Epithelial cell of proximal tubule (primary cell): ENCODE data around the gene PAOX. TPM values are rescaled to one million over a fixed set of nuclear protein-coding genes. Genes with fewer than 3 reads are reported as not detected.
A peak's percentile ranks its signal among the peaks of the same experiment; 100 is the strongest.

ENCODE experiments used
- DNase-seq: peaks from one replicate; pipeline ENCODE4 v3.0.0-alpha.2; 2011; ENCODE audit warnings: low read depth
- H3K4me3 ChIP-seq: 2 replicates; pipeline ENCODE4 v1.5.1; 2011; ENCODE audit warnings: low read depth, mild to moderate bottlenecking, low read length
- CTCF ChIP-seq: conservative IDR thresholded peaks from 2 replicates; pipeline ENCODE4 v1.5.1; 2012; ENCODE audit warnings: low read depth, mild to moderate bottlenecking, low read length
- total RNA-seq: library from RNA; depleted of rRNA; stranded (reverse); fragments of >200 nt; gene quantifications from 2 replicates; pipeline ENCODE4 v1.2.3, GENCODE V29; 2015

PAOX gene
- total RNA-seq: 3.6 and 5.6 TPM in 2 replicates

- no peak for TF ChIP-seq CTCF
- H3K4me3 ChIP-seq: peak within 1 kb of the TSS; percentile 80
- DNase-seq: no peak
Observed at GRCh38 chr10:133379152-133379800, at the start of gene PAOX. Gene PAOX, plus strand, starts transcription at chr10:133379262. Its CDS starts 55 bp downstream, at chr10:133379317.

- H3K4me3 ChIP-seq: peak overlapping the region; percentile 46
- no peak for DNase-seq
- TF ChIP-seq CTCF: peak; percentile 95
Observed at GRCh38 chr10:133329491-133330202, 49.4 kb upstream of the PAOX start.

GRCh38 chr10:133332936-133333699, 45.9 kb upstream of the PAOX start:
- no peak for TF ChIP-seq CTCF
- H3K4me3 ChIP-seq: no peak overlapping the region
- no peak for DNase-seq

GRCh38 chr10:133334503-133335245, 44.4 kb upstream of the PAOX start:
- H3K4me3 ChIP-seq: peak overlapping the region; percentile 33
- DNase-seq: no peak

GRCh38 chr10:133335246-133336117, 43.6 kb upstream of the PAOX start:
- no peak for DNase-seq
- no peak for TF ChIP-seq CTCF
- peak overlapping the region; percentile 33 for H3K4me3 ChIP-seq

More at GRCh38 chr10:133334503-133335245, 44.4 kb upstream of the PAOX start:
- TF ChIP-seq CTCF: no peak

GRCh38 chr10:133336118-133336576, 42.9 kb upstream of the PAOX start:
- no peak for DNase-seq
- TF ChIP-seq CTCF: no peak
- H3K4me3 ChIP-seq: no peak overlapping the region
